GM21367 (cell line): ENCODE measurements around the gene PBX3.

ENCODE experiments used
- ATAC-seq: cut with Tn5 transposase; IDR thresholded peaks from one replicate; pipeline ENCODE4 v1.9.1; 2021; ENCODE audit not compliant: unreplicated experiment

The PBX3 gene

GRCh38 chr9:125854553-125855275 lies 107.5 kb downstream of the PBX3 start:
- ATAC-seq, result no peak

DNA sequence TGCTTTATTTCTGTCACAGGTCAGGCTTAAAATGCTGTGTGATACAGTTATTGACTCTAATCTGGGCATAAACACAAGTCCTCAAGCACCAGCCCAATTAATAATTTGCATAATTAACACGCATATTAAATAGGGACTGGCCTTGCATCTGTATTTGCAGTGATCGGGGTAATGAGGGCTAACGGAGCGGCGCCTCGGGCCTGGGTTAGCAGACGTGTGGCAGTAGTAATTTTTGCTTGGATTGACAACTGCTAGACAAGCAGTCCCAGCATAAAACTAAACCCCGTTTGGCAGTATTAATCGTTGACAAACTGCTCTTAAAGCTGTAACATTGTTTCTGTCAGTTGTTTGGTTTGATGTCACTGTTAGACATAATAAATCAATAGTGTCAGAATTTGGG lies 109.2 kb downstream of the PBX3 start:
- no peak for ATAC-seq

DNA sequence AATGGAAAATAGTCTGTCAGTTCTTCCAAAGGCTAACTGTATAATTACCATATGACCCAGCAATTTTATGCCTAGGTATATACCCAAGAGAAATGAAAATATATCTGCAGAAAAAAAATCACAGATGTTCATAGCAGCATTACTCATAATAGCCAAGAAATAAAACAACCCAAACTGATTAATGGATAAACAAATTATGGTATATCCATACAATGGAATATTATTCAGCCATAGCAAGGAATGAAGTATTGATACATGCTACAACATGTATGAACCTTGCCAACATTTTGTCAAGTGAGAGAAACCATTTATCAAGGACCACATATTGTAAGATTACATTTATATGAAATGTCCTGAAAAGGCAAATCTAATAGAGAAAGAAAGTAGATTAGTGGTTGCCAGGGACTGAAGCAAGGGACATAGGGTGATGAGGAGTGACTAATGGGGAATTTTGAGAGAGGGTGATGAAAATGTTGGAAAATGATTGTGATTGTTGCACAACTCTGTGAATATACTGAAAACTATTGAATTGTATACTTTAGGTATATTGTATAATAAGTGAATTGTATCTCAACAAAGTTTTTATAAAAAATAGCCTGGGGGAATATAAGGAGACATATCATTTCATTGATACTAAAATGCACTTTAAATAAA lies 114.4 kb downstream of the PBX3 start:
- no peak for ATAC-seq

DNA sequence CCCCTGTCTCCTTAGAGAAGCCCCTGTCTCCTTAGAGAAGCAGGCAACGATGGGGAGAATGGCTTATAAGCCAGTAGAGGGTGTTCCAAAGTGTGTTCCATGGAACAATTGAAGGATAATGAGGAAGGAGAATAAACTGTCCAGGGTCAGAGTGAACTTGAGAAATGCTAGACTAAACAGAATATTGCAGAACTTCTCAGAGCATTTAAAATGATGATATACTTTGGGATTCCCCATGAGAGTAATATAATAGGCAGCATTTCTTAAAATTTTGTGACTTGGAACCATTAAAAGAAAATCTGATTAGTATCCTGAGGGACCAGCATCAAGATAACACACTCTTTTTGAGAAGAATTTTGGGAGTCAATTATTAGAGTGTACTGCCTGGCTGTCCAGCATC lies 116.8 kb downstream of the PBX3 start:
- no peak for ATAC-seq

DNA sequence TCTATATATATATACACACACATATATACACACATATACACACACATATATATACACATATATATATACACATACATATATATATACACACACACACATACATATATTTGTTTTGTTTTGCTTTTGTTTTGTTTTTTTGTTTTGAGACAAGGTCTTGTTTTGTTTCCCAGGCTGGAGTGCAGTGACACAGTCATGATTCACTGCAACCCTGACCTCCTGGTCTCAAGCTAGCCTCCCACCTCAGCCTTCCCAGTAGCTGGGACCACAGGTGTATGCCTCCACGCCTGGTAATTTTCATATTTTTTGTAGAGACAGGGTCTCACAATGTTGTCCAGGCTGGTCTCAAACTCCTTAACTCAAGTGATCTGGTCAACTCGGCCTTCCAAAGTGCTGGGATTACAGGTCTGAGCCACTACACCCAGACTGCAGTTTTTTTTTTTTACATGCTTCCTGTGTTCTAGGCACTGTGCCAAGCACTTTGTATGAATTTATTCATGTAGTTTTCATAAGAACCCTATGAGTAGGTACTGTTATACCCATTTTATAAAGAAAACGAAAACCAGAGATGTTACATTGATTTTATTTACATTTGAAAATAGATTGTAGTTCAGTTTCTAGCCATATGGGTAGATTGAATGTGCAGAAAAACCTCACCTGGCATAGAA lies 120.7 kb downstream of the PBX3 start:
- ATAC-seq, result no peak

- no peak for ATAC-seq
These were observed 131.0 kb downstream of the PBX3 start for GRCh38 chr9:125878164-125878631.

DNA sequence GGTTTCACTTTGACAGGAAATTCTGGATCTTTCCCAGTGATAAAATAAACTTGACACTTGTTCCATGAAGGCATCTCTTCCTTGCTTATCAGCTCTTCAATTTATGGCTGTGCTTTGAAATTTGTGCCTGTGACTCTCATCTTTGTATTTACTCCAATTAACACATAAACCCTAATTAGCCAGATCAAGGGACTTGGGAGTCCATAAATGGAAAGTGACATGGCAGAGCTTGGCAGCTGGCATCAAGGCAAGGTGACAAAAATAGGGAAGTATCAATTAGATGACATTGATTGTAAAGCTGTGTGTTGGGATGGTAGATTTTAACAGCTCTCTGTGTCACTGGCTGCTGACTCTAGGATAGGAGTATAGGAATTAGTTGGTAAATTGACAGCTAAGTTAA lies 133.9 kb downstream of the PBX3 start:
- no peak for ATAC-seq

GRCh38 chr9:125883565-125884217 lies 136.5 kb downstream of the PBX3 start:
- ATAC-seq, result no peak

GRCh38 chr9:125884218-125884595 lies 137.0 kb downstream of the PBX3 start:
- no peak for ATAC-seq

DNA sequence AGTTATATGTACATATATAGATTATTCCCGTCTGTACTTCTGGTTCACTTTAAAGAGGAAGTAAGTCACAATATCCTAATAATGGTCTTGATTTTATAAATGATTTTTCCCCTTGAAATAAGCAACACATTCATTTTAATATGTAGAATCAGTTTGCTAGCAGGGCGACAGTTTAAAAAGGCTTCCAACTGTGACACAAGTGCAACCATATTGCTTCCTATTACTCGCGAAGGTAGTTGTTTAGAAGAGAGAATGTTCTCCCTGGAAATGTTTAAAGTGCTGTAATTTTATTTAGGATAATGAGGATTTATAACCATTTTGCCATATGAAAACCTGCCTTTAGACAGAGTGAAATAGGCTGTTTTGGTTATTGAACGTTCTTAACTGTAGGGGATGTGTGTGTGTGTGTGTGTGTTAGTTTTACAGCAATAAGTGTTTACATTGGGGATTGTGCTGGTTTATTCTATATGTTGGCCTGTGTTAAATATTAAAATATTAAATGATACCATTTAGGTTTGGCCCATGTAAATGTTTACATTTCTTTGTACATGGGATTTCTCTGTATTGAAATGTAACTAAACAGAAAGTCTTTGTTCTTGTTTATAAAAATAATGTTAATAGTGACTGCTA lies 138.3 kb downstream of the PBX3 start:
- ATAC-seq, result no peak

DNA sequence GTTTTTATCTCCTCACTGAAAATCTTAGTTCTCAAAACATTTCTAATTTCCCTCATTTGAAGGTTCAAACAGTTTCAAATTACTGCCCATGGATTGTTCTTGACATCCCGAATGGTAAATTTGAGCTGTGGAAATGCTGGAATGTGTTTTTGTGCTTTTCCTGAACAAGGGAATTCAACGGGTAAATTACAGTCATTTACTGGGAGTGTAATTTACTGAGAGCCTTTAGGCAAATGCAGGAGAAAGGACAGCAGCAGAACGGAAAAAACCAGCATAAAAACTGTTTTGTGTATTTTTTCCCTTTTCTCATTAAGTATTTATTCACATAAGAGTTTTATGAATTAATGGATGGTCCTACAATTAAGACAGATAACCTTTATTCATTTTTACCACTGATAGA lies 139.2 kb downstream of the PBX3 start:
- ATAC-seq, result no peak

- no peak for ATAC-seq
These were observed 140.0 kb downstream of the PBX3 start for GRCh38 chr9:125887172-125887571.

DNA sequence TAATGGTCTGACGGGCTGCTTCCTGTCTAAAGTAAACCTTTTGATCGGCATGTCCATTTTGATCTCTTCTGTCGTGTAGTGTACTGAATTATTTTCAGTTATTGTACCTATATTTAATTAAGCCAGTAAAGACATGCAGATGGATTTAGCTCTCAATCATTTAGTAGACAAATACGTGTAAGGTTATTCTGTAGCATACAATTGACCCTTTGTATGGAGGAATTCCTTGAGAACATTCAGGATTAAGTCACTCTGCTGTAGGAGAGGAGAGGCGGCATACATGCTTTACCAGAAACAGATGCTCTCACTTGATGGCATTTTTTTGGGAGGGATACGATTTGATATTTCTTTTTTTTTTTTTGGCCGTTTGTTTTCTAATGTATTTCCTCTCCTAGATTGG lies 141.0 kb downstream of the PBX3 start:
- ATAC-seq, result no peak

- ATAC-seq, result no peak
These were observed 141.9 kb downstream of the PBX3 start for GRCh38 chr9:125889112-125889475.

DNA sequence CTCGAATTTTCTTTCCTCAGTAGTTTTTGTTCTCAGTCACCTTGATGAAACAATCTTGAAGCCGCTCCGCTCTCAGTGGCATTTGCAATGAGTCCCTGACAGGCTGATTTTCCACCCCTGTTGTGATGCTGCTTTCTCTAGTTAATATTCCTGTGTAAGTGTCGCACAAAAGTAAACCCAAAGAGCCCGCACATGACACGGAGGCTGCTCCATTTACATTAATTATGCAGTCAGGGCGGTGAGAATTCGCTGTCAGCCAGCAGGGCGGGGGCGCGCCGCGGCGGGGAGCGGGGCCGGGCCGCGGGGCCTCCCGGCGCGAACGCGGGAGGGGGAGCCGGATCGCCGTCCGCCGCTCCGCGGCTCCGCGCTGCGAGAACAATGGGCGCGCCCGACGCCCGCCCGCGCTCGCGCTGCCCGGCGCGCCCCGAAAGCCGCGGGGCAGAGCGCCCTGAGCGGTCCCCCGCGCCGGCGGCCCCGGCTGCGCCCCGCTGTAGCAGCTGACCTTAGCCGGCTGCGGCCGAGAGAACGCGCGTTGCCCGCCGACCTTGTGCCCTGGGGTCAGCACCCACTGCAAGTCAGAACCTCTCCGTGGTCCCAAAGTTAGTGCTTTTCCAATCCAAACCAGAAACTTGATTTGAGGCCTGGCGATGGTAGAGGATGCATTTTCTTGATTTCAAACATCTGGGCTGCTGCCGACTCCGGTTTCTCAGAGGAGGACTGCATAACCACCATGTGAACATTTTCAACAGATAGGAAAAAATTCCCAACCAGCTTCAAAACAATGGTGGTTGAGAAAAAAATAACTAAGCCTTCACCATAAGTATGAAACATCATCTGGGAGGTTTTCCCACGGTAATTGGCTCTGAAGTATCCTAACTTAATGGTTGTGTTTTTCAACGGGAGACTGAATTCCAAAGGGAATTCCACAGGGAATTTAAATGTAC lies 142.6 kb downstream of the PBX3 start:
- no peak for ATAC-seq

- ATAC-seq, result no peak
These were observed 143.7 kb downstream of the PBX3 start for GRCh38 chr9:125890826-125891225.

DNA sequence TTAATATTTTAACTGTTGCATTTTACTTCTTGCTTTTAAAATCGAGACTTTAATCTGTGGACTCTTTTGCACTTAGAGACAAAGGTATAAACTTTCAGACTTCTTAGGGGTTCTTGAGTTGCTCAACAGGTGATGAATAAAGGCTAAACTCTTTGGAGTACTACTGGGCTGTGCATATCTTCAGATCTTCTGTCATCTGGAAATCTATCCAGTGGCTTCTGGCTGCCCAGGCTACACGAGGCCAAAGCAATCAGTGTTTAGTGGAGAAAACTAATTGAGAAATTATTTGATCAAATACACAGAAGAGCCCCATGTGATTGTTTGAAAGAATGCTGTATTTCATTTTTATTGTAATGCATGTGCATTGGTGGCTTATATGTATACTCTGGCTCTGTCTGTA lies 146.1 kb downstream of the PBX3 start:
- no peak for ATAC-seq

- ATAC-seq, result no peak
These were observed 147.4 kb downstream of the PBX3 start for GRCh38 chr9:125894566-125894965.

DNA sequence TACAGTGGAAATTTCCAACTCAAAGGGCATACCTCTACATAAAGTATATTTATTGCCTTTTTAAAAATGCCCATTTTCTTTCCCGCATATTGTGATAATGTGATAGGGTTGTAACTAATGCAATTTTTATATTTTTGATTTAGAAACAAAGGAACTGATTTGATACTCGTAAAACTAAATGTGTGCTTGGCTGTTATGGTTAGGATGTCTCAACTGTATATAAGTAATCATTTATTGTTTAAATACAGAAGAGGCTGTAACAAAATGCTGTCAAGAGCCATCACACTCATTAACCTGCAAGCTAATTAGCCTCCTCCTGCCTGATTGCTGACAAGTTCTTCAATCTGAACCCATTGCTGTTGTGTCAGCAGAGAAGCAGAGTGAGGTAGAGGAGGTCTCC lies 149.2 kb downstream of the PBX3 start:
- ATAC-seq, result no peak

GRCh38 chr9:125896964-125897363 lies 149.8 kb downstream of the PBX3 start:
- ATAC-seq, result no peak
